HG02571 (cell line): ENCODE data around the gene AP2A2.
"Not testable (repeated sequence)": the region's sequence is repeated elsewhere in the genome, so short reads cannot be mapped to it uniquely, and the experiment has no call there.

Source experiments
- ATAC-seq: cut with Tn5 transposase; IDR thresholded peaks from one replicate; pipeline ENCODE4 v1.9.1; 2021; ENCODE audit warnings: mild to moderate bottlenecking, moderate library complexity; ENCODE audit not compliant: unreplicated experiment

The AP2A2 gene

DNA sequence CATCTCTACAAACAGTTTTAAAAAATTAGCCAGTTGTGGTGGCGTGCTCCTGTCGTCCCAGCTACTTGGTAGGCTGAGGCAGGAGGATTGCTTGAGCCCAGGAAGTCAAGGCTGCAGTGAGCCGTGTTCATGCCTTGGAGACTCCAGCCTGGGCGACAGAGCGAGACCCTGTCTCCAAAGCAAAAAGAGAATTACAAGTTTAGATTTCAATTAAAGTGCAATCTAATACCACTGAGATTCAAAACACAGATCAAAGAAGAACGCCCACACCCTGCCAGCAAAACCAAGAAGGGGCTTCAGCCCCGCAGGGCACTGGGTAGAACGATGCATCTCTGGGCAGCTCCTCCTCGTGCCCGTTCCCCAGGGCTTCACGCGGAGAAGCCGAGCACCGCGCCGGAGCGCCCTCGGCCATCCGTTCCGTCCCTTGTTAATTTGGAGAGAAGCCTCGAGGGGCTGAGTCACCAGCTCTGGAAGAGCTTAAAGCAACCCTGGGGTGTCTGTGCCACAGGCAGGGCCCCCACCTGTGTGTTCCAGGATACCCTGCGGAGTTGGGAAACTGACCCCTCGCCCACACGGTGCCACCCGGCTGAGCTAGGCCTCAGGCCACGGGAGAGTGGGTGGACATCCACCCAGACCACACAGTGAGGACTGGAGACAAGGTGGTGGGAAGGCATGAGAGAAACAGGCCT lies 47.0 kb downstream of the AP2A2 start:
- no peak for ATAC-seq

DNA sequence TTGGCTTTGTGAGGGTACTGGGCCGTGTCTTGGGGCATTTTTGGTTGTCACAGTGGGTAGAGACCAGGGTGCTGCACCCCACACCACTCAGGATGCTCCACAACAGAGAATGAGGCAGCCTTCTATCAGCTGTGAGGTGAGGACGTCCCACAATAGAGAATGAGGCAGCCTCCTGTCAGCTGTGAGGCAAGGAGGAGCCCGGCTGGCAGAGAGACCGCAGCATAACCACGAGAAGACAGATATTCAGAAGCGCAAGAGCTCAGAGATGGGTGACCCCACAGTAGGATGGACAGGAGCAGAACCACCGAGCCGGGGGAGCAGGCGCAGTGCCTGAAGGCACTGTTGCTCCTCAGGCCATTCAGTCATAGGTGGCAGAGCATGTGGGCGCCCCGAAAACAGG lies 47.6 kb downstream of the AP2A2 start:
- no peak for ATAC-seq

DNA sequence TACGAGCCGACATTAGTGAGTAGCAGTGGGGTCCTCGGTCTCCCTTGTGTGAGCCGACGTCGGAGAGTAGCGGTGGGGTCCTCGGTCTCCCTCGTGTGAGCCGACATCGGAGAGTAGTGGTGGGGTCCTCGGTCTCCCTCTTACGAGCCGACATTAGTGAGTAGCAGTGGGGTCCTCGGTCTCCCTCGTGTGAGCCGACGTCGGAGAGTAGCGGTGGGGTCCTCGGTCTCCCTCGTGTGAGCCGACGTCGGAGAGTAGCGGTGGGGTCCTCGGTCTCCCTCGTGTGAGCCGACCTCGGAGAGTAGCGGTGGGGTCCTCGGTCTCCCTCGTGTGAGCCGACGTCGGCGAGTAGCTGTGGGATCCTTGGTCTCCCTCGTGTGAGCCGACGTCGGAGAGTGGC lies 49.7 kb downstream of the AP2A2 start:
- ATAC-seq = not testable (repeated sequence)

DNA sequence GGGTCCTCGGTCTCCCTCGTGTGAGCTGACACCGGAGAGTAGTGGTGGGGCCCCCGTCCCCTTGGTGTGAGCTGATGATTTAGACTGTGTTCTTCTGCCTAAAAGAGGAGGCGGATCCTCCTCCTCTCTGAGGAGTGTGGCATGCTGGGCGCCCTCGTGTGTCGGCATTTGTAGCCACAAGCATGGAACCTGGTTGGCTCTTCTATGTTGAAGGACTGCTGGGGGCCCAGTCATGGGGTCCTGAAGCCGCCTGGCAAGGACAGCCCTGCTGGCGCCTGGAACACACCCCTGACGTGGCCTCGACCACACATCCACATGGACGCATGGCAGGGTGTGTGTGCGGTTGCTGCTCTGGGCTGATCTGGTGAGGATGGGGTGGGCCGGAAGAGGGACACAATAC lies 50.2 kb downstream of the AP2A2 start:
- no peak for ATAC-seq

DNA sequence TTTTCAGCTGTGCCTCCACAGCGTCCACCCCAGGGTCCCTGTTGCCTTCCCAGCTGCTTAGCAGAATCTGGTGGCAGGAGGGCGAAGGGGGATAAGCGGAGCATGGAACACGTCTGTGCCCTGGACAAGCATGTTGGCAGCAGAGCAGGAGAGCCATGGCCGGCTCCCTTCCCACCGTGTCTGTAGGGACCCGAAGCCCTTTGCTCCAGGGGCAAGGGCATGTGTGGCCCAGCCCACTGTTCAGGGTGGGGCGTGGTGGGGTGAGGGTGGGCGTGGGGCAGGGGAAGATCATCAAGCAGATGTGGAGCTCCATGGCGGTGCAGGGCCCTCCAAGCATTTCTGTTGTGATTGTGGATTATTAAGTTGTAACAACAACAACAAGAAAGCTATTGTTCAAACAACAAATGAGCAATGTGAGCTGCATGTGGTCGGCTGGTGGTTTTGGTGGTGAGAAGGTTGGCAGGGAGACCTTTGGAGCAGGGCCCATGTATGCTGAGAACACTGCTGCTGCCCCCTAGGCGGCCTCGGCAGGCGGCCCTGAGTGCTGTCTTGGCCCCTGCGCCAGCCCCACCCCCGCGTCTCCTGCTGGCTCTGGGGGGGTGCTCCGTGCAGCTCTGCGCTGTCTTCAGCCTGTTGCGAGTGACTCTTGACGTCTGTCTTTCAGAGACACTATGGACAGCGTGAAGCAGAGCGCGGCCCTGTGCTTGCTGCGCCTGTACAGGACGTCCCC lies 50.9 kb downstream of the AP2A2 start:
- no peak for ATAC-seq

DNA sequence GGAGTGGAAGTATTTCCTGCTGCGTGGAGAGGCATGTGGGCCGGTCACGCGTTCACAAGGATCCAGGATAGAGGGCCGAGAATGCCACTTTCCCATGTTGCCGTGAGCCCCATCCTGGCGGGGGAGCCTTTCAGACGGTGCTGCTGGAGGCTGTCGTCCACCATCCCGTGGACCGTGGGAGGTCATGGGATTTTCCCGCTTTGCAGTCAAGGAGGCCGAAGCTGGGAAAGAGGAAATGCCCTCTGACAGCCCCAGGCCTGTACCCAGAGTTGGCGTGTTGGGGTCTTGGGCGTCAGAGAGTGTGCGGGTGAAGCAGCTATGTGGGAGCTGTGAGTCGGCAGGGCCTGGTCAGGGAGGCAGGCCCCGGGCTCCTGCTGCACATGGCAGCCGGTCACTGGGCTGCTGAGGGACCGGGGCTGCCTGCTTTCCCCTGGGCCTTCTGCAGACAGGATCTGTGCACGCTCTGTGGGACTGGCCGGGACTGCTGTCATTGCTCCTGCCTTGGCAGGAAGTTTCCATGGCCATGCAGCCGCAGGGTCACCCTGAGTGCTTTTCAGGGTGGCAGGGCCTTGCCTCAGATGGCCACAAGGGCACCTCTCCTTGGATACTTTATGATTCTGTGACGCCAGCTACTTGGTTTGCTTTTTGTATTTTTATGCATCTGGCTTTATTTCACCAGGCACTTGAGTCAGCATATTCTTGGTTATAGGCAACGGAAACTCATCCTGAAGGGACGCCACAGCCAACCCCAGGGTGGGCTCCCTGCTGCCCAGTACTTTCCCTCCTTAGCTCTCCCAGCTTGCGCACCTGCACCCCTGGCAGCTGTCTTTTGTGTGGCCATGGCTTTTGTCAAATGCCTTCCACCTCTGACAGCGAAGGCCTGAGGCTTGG lies 52.4 kb downstream of the AP2A2 start:
- ATAC-seq = no peak

DNA sequence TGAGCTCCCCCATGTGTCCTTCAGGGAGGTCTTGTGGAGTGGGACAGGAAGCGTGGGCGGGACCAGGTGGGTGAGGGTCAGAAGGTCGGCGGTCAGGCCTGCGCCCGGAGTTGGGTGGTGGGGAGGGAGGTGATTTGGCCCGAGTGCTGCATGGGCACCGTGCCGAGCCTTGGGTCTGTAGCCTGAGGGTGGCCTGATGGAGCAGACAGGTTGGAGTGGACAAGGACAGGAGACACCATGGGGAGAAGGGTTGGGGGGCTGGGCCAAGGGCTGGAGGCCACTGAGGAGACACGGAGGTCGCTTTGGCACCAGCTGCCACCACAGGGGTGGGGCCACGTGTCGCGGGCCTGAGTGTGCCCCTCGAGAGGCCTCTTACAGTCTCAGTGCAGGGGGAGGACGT lies 53.1 kb downstream of the AP2A2 start:
- ATAC-seq = no peak

DNA sequence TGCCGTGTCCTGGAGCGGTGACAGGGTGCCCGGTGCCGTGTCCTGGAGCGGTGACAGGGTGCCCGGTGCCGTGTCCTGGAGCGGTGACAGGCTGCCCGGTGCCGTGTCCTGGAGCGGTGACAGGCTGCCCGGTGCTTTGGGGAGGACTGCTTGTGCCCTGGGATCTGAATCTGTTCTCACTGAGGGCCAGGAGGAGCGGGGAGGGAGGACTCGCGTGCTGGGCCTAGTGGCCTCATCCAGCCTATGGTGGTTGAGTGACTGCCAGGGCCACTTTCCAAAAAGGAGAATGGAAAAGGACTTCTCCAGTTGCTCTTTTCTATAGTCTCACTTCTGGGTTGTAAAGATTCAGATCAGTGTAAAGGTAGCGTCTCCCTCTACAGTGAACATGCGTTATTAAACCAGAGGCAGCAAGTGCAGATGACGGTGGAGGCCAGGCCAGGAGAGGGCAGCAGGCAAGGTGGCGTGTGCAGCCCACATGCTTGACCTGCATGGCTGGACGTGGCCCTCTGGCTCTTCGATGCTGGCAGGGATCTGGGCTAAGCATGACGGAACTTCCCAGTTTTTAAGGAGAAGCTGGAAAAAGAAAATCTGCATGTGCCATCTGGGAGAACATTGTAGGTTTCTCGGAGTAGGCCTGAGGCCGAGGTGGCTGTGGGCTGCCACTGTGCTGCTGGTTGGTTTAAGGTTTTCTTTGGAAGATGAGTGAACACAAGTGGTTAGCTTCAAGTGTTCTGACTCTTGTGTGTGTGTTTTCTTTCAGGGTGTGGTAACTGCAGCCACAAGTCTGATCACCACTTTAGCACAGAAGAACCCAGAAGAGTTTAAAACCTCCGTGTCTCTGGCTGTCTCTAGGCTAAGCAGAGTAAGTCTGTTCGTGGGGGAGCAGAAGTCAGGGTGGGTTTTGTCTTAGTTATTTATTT lies 55.0 kb downstream of the AP2A2 start:
- ATAC-seq = no peak

DNA sequence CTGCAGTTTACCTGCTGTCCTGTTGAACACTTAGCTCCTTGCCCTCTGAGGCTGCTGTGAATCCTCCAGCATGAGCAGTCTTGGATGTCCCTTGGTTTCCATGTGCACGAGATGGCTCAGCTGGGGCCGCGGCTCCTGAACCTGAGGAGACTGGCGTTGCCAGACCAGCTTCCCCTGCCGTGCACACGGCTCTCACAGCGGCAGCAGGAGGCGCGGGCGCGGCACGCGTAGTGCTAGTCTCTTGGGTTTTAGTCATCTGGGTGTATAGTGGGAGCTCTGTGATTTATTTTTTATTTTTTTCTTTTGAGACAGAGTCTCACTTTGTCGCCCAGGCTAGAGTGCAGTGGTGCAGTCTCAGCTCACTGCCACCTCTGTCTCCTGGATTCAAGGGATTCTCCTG lies 56.1 kb downstream of the AP2A2 start:
- ATAC-seq = no peak

DNA sequence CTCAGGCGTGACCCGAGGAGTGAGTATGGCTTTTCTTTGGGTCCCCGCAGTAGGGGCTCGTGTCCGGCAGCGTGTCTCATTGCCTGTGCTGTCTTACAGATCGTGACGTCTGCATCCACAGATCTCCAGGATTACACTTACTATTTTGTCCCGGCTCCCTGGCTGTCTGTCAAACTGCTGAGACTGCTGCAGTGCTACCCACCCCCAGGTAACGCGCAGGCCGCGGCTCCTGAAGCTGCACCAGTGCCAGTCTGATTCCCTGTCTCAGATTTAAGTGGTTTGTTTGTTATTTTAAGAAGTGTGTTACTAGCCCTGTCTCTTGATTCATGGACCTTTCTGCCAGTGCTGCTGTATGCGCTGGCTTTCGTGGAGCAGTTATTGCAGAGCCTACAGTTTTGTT lies 58.9 kb downstream of the AP2A2 start:
- no peak for ATAC-seq

DNA sequence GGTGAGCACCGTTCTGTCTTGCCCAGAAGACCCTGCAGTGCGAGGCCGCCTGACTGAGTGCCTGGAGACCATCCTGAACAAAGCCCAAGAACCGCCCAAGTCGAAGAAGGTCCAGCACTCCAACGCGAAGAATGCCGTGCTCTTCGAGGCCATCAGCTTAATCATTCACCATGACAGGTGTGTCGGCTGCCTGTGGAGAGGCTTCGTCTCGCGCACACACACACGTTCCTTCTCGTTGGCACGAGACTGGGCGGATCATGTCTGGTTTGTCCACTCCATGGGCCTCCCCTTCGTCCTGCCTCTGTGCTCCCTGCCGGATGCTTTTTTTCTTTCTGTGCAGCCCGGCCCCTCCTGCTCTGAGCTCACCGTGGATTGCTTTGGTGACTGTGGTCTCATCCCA lies 59.7 kb downstream of the AP2A2 start:
- no peak for ATAC-seq

DNA sequence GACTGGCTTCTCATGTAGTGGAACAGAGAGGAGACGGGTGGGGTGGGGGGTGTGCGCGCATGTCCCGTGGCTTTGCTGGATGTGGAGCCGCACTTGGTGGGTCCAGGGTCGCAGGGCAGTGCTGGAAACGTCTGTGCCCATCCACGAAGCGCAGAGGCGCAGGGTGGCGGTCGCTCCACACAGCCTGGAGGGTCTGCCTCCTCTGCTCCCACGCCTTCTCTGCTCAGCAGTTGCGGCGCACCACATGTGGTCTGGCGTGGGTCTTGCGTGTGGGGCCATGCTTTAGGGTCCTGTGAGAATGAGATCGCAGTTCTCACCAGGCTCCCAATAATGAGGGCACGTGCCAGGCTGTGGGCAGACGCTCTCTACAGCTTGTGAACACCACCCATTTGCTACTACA lies 60.2 kb downstream of the AP2A2 start:
- no peak for ATAC-seq

DNA sequence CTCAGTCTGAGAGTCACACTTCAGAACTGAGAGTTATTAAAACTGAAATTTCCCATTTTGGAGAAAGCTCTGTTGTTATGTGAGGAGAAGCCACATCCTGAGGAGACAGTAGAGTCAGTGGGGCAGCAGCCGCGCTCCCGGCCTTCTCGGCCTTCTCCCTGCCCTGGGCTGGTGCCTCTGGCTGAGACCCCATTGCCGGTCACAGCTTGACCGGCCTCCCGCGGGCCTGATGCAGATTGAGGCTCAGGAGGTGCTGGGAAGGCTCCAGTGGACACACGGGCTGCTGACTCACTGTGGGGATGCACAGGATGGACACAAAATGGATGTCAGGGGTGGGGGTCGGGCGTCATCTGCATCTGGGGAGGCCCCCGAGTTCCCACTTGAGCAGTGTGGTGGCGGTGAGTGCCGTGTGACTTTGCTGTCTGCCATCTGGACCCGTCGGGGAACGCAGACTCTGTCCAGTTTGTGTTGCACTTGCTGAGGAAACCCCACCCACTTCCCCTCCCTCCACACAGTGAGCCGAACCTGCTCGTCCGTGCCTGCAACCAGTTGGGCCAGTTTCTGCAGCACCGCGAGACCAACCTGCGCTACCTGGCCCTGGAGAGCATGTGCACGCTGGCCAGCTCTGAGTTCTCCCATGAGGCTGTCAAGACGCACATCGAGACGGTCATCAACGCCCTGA lies 60.7 kb downstream of the AP2A2 start:
- no peak for ATAC-seq

DNA sequence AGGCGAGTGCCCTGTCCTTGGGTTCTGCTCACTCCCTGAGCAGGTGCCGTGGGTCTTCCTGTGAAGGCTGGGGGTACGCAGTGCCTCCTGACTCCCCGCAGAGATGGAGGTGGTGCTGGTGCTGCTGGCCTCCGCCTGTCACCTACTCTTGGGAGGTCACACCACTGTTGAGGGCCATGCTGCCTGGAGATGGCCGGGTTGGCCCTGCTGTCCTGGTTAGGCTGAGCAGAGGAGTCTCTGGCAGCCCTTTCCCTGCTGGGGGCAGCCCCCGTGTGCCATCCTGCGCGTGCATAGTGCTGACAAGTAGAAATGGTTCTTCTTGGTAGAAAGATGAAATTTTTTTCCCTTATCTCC lies 61.3 kb downstream of the AP2A2 start:
- ATAC-seq = no peak

DNA sequence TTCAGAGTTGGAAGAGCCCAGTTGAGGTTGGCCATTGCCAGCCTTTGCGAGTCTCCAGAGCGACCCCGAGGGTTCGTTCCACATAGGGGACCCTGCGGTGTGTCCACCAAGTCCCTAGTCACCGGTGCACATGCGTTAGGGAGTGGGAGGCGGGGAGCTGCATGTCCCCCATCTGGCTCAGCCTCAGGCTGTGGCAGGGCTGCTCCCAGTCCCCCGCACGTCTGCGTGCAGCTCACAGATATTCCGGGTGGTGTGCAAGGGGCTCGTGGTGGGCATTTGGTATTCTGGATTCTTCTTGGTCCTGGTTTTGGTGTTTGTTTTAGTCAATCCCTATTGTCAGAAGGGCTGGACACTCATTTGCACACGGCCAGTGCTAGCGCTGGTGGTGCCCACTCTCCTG lies 62.0 kb downstream of the AP2A2 start:
- ATAC-seq = no peak

DNA sequence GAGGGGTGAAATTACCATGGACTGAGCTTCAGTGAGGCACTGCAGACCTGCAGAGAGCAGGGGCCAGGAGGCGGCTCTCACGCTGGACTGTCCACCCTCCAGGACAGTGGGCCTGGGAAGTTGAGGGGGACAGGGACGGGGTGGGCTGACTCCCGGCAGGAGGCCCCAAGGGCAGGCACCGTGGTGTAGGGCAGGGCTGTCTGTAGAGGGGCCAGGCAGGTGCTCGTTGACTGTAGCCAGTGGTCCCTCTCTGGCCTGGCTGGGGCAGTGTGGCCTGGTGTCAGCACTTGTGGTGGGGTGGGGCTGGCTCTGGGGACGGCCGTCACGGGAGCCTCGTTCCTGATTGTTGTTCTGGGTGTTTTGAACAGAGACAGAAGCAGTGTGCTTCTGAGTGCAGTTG lies 64.4 kb downstream of the AP2A2 start:
- no peak for ATAC-seq

DNA sequence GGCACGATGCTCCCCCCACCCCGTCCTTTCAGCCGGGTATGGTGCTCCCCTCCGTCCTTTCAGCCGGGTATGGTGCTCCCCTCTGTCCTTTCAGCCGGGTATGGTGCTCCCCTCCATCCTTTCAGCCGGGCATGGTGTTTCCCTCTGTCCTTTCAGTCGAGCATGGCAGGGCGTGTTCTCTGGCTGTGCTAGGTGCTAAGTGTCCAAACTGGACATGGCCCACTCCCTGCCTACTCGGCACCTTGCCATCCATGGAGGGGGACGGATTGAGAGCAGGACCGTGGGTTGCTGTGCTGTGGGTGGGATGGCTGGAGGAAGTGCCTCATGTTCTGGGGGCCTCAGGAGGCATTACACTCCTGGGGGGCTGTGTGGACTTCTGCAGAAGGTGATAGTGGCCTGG lies 65.4 kb downstream of the AP2A2 start:
- ATAC-seq = no peak

DNA sequence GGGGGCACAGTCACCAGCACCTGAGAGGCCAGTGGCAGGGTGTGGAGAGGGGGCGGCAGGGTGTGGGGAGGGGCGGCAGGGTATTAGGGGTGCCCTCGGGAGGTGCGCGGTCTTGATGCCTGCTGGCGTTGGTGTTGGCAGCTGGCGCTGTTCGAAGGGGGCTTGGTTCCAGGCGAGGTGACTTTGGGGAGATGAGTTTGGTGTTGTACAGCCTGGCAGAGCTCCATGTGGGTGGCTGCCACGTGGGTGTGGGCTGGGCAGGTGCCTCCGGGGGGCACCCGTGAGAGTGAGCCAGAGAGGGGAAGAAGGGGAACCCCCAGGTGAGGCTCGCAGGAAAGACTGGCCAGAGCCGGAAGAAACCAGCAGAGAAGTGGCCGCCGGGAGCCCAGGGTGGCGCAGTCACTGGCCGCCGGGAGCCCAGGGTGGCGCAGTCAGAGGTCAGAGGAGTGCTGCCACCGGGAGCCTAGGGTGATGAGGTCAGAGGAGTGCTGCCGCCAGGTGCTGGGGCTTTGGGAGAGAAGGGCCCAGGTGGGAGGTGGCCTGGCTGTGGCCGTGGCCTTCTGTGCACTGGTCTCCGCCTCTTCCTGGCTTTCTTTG lies 66.1 kb downstream of the AP2A2 start:
- ATAC-seq = no peak

DNA sequence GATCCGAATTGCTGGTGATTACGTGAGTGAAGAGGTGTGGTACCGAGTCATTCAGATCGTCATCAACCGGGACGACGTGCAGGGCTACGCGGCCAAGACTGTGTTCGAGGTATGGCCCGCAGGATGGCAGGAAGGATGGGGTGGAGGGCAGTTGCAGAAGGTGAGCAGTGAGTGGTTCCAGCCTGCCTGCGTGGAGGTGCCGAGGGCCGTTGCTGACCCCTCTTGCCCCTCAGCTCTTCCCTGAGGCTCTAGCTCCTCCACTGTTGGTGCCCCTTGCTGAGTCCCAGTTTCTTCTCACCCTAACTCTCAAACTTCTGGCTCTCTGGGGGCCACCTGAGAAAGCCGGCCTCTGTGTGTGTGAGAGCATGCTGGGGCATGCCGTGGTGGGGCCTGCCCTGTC lies 66.9 kb downstream of the AP2A2 start:
- ATAC-seq = no peak

DNA sequence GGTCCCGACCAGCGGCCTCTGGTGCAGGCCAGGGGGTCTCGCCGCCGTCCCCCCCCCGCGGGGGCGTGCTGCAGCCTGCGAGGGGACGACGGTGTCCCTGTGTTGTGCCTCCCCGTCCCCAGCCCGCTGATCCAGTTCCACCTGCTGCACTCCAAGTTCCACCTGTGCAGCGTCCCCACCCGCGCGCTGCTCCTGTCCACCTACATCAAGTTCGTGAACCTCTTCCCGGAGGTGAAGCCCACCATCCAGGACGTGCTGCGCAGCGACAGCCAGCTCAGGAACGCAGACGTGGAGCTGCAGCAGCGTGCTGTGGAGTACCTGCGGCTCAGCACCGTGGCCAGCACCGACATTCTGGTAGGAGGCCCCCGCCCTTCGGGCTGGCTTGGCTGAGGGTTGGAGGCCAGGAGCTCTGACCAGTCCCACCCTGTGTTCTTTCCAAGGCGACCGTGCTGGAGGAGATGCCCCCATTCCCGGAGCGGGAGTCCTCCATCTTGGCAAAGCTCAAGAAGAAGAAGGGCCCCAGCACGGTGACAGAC lies 68.0 kb downstream of the AP2A2 start:
- no peak for ATAC-seq
